ENCODE measurements around the gene CSH2.

CSH2 gene

DNA sequence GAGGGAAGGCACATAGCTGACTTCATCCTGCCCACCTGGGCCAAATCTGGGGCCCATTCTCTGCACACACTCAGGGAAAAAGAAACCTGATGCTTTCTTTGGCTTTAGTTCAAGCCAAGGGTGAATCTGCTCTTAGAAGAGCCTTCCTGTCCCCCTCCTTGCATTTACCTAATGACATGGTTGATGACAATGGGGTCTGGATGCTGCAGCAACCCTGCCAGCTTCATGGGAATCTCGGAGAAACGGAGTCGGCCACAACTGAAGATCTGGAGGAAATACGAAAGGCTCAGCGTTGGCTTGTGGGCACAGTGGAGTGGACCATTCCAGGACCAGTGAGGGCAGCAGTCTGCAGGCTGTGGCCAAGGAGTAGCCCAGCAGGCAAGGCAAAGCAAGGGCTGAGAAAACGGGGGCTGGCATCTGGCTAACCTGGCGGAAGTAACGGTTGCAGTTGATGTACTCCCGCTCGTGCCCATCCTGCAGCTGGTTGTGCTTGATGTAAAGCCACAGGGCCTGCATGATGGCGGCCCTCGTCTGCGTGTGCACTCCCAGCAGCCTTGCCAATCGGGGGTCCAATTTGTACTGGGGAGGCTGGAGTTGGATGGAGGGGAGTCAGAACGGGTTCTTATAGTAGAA, 39.6 kb downstream of the CSH2 start:
- DNase-seq: no peak

DNA sequence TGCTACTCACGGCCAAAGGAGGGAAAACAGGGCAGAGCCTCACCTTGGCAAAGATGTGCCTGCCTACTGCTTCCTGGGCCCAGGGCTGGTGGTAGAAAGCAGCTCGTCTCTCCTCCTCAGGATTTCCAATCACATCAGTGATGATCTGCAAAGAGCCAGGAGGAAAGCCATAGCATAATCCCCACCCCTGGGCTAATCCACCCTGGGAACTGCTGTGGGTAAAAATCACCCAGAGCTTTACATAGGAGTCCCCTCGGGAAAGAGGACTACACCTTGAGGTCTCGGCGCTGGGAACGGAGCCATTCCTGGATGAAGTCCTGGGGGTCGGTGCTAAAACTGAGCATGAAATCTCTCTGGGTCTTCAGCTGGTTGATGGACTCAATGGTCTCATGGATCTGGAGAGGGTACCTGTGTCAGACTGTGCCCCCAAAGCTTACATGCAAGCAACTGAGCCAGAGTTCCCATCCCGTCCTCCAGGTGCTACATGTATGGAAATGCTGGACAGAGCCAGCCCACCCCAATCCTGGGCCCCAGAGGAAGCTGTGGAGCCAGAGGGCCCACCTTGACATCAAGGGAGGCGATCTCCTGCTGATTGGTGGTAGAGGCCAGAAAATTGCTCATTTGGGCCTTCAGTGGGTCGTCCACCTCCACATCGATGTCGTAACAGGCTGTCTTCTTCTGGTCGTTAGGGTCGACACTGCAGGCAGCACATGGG, 40.3 kb downstream of the CSH2 start:
- no peak for DNase-seq

DNA sequence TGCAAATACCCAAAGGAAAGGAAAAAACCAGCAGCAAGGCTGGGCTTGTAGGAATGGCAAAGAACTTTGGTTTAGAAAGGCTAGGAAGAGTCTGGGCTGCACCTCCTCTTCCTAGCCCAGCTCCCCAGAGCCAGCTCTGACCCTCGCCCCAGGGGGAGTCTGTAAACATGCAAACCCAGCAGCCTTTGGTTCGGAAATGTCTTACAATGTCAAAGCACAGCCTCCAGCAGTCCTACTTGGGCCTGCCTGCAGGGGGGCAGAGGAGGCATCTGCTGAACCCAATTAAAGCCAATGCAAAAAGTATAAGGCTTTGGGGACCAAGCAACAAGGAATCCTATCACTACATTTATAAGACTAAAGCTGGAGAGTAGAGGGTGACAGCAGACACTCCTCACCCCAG, 41.0 kb downstream of the CSH2 start:
- DNase-seq: no peak

DNA sequence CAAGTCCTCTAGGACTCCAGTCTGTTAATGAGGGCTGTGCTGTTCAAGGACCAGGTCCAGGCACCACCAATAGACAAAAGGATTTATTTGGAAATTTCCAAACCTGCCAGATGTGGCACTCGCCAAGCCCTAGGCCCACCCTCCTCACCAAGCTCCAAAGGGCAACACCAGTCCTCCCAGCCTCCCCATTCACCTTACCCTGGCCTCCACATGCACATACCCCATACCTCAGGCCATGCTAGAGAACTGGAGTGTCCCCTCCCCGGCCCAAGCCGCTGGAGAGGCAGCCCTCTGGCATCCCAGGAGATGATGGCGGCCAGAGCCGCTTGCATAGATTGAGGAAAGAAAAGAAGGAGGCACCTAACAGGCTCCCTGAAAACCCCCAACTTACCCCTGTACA, 41.5 kb downstream of the CSH2 start:
- DNase-seq: no peak

DNA sequence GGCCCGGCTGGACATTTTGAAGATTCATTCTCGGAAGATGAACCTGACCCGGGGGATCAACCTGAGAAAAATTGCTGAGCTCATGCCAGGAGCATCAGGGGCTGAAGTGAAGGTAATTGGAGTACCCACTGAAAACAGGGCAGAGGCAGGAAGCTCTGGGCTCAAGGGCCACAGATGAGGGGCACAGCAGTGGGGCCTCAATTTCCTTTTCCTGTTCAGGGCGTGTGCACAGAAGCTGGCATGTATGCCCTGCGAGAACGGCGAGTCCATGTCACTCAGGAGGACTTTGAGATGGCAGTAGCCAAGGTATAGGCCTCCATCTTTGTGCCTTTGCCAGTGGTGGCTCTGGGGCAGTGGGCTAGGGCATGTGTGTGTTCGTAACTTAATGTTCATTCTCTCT, 42.0 kb downstream of the CSH2 start:
- DNase-seq: no peak

DNA sequence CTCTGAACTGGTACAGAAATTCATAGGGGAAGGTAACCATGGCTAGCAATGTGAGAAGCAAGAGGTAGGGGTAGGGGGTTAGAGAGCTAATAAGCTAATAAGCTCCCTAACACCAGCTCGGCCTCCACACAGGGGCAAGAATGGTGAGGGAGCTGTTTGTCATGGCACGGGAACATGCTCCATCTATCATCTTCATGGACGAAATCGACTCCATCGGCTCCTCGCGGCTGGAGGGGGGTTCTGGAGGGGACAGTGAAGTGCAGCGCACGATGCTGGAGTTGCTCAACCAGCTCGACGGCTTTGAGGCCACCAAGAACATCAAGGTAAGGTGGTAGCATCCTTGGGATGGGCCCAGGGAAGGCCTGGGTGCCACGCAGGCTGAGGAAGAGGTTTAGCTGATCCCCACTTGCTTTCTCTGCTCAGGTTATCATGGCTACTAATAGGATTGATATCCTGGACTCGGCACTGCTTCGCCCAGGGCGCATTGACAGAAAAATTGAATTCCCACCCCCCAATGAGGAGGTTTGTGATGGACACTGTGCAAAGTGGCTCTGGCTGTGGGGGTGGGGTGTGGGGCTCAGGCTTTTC, 42.5 kb downstream of the CSH2 start:
- DNase-seq: no peak

DNA sequence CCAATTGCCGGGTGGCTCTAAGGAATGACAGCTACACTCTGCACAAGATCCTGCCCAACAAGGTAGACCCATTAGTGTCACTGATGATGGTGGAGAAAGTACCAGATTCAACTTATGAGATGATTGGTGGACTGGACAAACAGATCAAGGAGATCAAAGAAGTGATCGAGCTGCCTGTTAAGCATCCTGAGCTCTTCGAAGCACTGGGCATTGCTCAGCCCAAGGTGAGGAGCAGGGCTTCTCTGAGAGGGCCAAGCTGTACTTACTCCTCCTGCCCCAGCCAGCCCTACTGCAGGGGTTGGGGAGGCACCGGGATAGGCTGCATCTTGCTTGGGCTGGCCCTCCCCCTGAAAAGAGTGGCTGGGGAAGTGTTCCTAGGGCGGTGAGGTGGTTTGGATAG, 43.2 kb downstream of the CSH2 start:
- DNase-seq: no peak

DNA sequence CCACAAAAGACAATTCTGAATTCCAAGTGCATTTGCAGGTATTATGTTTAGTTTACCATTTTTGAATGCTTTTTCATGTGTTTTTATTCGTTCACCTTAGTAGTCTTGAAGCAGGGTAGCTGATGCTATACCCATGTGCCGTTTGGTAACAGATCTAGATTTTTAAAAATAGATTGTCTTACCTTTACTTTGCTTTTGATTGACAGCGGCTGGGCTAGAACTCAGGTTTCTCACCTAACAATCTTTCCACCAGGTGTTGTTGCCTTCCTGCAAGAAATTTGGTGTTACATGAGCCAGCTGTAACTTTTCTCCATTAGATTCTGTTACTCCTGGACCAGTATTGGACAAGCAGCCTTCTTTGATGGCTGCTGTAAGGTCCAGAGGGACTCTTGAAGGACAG, 44.5 kb downstream of the CSH2 start:
- no peak for DNase-seq

DNA sequence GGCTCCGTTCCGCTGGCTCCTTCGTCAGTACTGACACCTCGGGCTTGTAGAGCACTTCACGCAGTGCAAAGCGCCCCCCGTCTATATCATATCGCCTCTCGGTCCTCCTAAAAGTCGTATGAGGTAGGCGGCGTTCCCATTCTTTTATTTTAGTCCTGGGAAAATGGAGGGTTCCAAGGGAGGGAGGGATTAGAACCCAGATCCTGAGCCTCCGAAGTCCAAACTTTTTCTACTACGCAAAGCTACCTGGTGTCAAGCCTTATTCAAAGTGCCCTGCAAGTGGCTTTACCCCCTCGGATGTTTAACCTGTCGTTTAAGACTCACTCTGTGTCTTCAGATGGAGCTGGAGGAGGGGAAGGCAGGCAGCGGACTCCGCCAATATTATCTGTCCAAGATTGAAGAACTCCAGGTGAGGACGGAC, 45.7 kb downstream of the CSH2 start:
- no peak for DNase-seq

DNA sequence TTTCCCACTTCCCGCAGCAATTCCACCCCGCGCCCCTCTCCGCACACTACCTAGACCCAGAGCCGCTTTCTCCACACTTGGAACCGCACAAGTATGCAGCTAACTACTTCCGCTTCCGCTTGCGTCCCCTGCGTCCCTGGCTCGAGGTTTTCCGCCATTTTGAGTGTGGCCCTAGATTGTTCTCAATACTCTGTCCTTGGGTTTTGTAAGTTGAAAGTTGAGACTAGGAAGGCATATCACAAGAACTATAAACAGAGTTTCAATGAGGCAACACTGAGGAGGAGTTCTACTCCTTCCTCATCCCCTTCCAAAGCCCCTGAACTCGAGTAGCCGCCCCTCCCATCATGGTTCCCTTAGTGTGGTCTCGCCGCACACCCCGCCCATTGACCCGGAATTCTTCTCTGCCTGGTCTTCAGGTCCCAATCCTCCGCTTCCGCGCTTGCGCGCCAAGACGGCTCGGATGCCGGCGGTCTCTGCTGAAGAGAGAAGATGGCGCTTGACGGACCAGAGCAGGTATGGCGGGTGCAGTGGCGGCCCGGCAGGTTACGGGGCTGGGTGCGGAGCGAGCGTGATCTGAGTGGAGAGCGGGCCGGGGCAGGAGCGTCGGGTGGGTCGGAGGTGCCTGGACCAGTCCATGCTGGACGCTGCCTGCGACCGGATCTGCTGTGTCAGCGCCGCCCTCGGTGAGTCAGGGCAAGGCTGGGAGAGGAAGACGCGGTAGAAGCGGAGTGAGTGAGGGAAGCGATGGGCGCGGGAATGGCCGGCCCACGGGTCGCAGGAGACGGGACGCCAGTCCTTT, 46.3 kb downstream of the CSH2 start, which contains the start of the genes FTSJ3 and PSMC5:
TSS of gene FTSJ3 (minus strand) at position 662 of the 799 bp plus-strand sequence. CDS start 761 bp downstream, outside the sequence.
TSS of gene PSMC5 (plus strand) at position 430 of the 799 bp plus-strand sequence. CDS start at position 490, 60 bp downstream.
- peak; percentile 96 for DNase-seq

DNA sequence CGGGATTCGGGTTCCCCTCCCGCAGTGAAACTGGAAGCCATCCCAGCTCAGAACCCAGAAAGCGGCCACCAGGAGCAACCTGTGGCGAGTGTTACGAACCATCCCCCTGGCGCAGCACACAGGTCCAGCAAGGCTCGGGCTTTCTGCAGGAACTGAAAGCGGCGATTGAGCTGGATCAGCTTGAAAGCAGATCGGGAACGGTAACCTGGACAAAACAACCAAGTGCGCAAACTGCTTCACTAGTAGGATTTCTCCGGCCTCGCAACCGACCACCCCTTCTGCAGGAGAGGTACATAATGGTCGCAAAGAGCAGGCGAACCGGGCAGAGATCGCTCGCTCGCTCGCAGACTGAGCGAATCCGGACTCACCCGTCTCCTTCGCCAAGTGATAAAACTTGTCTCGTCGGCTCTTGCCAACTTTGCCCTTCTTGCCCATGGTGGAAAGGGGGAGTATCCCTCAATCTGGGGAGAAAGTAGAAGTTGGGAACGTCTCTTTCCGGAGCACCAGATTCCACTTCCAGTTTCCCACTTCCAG, 46.9 kb downstream of the CSH2 start:
- DNase-seq: no peak

DNA sequence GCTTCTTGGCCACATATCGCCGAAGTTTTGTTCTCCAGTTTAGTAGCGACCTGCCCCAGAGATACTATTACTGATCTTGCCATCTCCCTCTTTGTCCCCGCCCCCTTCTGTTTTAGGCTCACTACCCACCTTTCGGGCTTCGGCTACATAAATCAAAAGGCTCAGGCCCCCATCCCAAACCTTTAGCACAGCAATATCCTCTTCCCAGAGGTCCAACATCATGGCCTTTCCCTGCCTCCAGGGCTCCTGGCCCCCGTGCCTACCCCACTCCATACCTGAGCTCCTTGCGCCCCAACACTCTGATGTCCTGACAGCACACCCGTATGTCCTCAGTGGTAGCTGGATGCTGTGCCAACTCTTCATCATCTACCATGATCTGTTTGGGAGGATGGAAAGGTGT, 49.1 kb downstream of the CSH2 start:
- DNase-seq: no peak

DNA sequence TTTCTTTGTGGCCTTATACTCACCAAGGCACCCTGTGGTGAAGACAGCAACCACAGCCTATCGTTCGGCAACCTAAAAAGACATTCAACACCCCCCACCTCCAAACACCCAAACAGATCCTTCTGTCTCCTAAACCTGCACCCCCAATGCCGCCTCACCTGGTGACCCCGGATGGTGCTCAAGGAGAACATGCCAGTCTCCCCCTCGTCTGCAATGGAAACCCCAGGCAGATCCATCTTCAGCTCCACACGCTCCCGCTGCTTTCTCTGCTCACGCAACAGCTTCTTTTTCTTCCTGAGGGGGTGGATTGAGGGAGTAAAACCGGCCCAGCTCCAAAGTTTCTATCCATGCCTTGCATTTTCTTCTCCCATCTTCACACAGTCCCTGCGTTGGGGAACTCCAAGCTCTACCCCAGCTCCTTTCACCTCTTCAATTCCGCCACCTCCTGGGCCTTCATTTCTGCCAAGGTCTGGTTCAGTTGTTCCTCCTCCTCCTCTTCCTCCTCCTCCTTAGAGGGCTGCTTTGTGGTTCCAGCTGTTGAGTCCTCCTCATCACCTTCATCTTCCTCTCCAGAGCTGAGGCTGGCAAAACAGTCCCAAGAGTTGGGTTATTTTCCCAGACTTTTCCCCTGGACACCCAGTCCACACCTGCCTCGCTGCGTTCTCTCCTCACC, 49.7 kb downstream of the CSH2 start:
- no peak for DNase-seq

DNA sequence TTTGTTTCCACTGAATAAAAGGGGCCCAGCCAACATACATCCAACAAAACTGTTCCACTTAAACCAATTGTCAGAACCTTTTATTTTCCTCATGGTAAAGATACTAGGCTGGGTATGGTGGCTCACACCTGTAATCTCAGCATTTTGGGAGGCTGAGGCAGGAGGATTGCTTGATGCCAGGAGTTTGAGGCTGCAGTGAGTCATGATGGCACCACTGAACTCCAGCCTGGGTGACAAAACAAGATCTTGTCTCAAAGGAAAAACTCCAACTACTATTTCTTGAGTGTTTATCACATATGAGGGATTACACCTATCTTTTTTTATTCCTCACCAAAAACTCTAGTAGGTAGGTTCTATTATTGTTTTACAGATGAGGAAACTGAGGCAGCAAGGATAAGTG, 50.9 kb downstream of the CSH2 start:
- no peak for DNase-seq
